Astrocyte (in vitro differentiated cells and primary cell): ENCODE results near the gene DCDC1. TPM values are rescaled to one million over a fixed set of nuclear protein-coding genes. Genes with fewer than 3 reads are reported as not detected.

Experiments
- DNase-seq: peaks from one replicate; pipeline ENCODE4 v3.0.0-alpha.2; 2010; ENCODE audit warnings: low read depth
- FAIRE-seq: peaks from 2 replicates; lab custom pipeline; 2011; peaks lifted over from hg19 to GRCh38; lab: Jason Lieb, UNC
- H2AFZ ChIP-seq: 2 replicates; pipeline ENCODE4 v1.6.0; 2012; ENCODE audit warnings: low read depth, low read length, inconsistent platforms
- H3K27ac ChIP-seq: 2 replicates; pipeline ENCODE4 v1.5.1; 2011; ENCODE audit warnings: low read depth, low read length, inconsistent platforms
- H3K27me3 ChIP-seq: 2 replicates; pipeline ENCODE4 v1.6.0; 2011; ENCODE audit warnings: low read length, inconsistent platforms; ENCODE audit not compliant: insufficient read depth
- H3K36me3 ChIP-seq: 2 replicates; pipeline ENCODE4 v1.5.1; 2011; ENCODE audit warnings: low read length, inconsistent platforms; ENCODE audit not compliant: insufficient read depth
- H3K4me1 ChIP-seq: 2 replicates; pipeline ENCODE4 v1.5.1; 2011; ENCODE audit warnings: low read length, inconsistent platforms; ENCODE audit not compliant: insufficient read depth
- H3K4me2 ChIP-seq: 2 replicates; pipeline ENCODE4 v1.6.0; 2012; ENCODE audit warnings: low read length, inconsistent platforms
- H3K4me3 ChIP-seq: 2 replicates; pipeline ENCODE4 v1.5.1; 2011; ENCODE audit warnings: low read depth, mild to moderate bottlenecking, low read length, inconsistent platforms; ENCODE audit not compliant: insufficient read depth
- H3K79me2 ChIP-seq: 2 replicates; pipeline ENCODE4 v1.6.0; 2012; ENCODE audit warnings: mild to moderate bottlenecking, low read length, inconsistent platforms; ENCODE audit not compliant: insufficient read depth
- H3K9ac ChIP-seq: 2 replicates; pipeline ENCODE4 v1.6.0; 2012; ENCODE audit warnings: mild to moderate bottlenecking, low read length, inconsistent platforms
- H3K9me3 ChIP-seq: 2 replicates; pipeline ENCODE4 v1.5.1; 2012; ENCODE audit warnings: low read depth, mild to moderate bottlenecking, low read length, inconsistent platforms; ENCODE audit not compliant: insufficient read depth
- H4K20me1 ChIP-seq: 2 replicates; pipeline ENCODE4 v1.6.0; 2012; ENCODE audit warnings: low read length, inconsistent platforms; ENCODE audit not compliant: insufficient read depth
- H3K27ac Mint-ChIP-seq: one replicate; pipeline ENCODE4 v1.8.0; 2021; ENCODE audit warnings: mild to moderate bottlenecking, mixed read lengths; ENCODE audit not compliant: unreplicated experiment
- H3K27me3 Mint-ChIP-seq: one replicate; pipeline ENCODE4 v1.8.0; 2021; ENCODE audit warnings: low read depth, mixed read lengths; ENCODE audit not compliant: unreplicated experiment
- H3K36me3 Mint-ChIP-seq: one replicate; pipeline ENCODE4 v1.8.0; 2021; ENCODE audit warnings: low read depth, mixed read lengths; ENCODE audit not compliant: unreplicated experiment
- H3K4me1 Mint-ChIP-seq: one replicate; pipeline ENCODE4 v1.8.0; 2021; ENCODE audit warnings: low read depth, mixed read lengths; ENCODE audit not compliant: unreplicated experiment
- H3K4me3 Mint-ChIP-seq: one replicate; pipeline ENCODE4 v1.8.0; 2021; ENCODE audit warnings: mild to moderate bottlenecking, moderate library complexity, mixed read lengths; ENCODE audit not compliant: unreplicated experiment
- H3K9me3 Mint-ChIP-seq: one replicate; pipeline ENCODE4 v1.8.0; 2021; ENCODE audit warnings: mild to moderate bottlenecking, mixed read lengths; ENCODE audit not compliant: unreplicated experiment
- CTCF ChIP-seq: IDR thresholded peaks from 2 replicates; pipeline ENCODE4 v1.5.1; 2011; ENCODE audit warnings: low read depth, mild to moderate bottlenecking, inconsistent platforms, low read length, moderate library complexity; ENCODE audit not compliant: insufficient read depth
- EZH2 ChIP-seq: IDR thresholded peaks from 2 replicates; pipeline ENCODE4 v1.6.1; 2012; ENCODE audit warnings: mild to moderate bottlenecking, low read length, inconsistent platforms; ENCODE audit not compliant: insufficient read depth
- total RNA-seq: library from RNA; stranded (reverse); gene quantifications from 2 replicates; pipeline ENCODE4 v1.2.1, GENCODE V29; 2021

The DCDC1 gene
- total RNA-seq, 1 donor from 2014 or later, result 1.4 TPM

- Mint-ChIP-seq H3K27ac (no peak overlapping the region), H3K36me3 (no peaks in the 10 kb centered on the region), H3K27me3 (no peaks in the 10 kb centered on the region), H3K4me3 (no peak overlapping the region), H3K9me3 (no peaks in the 10 kb centered on the region), H3K4me1 (no peaks in the 10 kb centered on the region)
- Histone ChIP-seq H2AFZ (no peak overlapping the region), H3K79me2 (no peaks in the 10 kb centered on the region), H4K20me1 (no peaks in the 10 kb centered on the region), H3K36me3 (no peaks in the 10 kb centered on the region), H3K9me3 (no peaks in the 10 kb centered on the region), H3K4me3 (no peak overlapping the region), H3K27ac (no peak overlapping the region), H3K4me2 (no peak overlapping the region), H3K9ac (no peak overlapping the region), H3K27me3 (no peaks in the 10 kb centered on the region), H3K4me1 (no peaks in the 10 kb centered on the region)
- TF ChIP-seq CTCF (no peak), EZH2 (no peak)
- FAIRE-seq, result no peak
- no peak for DNase-seq
These were observed 267.2 kb downstream of the DCDC1 start for GRCh38 chr11:31102316-31102715.

DNA sequence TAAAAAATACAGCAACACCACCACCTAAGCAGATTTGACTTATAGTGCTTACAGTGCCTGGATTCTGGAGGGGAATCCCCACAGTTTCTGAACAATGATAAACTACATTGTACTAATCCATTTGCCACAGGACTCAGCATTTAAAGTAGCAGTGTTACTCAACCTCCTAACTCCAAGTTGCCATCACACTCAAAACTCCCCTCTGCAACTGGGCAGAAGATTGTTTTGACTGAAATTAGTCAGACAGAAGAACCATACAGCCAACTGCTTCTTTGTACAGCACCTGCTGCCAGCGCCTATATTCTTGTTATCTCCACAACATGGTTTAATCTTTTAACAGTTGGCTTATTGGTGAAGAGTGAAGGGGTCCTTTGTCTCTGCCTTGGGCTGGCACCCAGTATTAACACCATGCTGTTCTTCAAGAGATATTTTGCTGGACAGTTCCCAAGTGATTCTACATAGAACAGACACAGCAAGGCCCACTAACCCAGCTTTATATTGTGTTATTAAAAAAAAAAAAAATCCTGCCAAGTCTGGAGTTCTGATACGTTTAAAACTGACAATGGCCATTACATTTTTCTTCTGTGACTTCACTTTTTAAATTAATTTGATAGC is 273.2 kb downstream of the DCDC1 start:
- no peak for DNase-seq
- H3K9me3 Mint-ChIP-seq, result no peaks in the 10 kb centered on the region
- H3K9me3 ChIP-seq, result no peaks in the 10 kb centered on the region
- no peaks in the 10 kb centered on the region for H3K27me3 Mint-ChIP-seq
- H3K4me2 ChIP-seq, result no peak overlapping the region
- no peak overlapping the region for H3K4me3 Mint-ChIP-seq
- no peak overlapping the region for H3K4me3 ChIP-seq
- H3K27ac ChIP-seq, result no peak overlapping the region
- no peaks in the 10 kb centered on the region for H3K4me1 ChIP-seq
- no peak overlapping the region for H3K27ac Mint-ChIP-seq
- no peaks in the 10 kb centered on the region for H3K27me3 ChIP-seq
- no peak for FAIRE-seq
- no peaks in the 10 kb centered on the region for H3K36me3 ChIP-seq
- no peak overlapping the region for H3K9ac ChIP-seq
- H2AFZ ChIP-seq, result no peak overlapping the region
- no peaks in the 10 kb centered on the region for H3K79me2 ChIP-seq
- no peaks in the 10 kb centered on the region for H3K36me3 Mint-ChIP-seq
- H4K20me1 ChIP-seq, result no peaks in the 10 kb centered on the region
- H3K4me1 Mint-ChIP-seq, result no peaks in the 10 kb centered on the region
- TF ChIP-seq CTCF, result no peak
- no peak for TF ChIP-seq EZH2

GRCh38 chr11:31092638-31093037 is 276.9 kb downstream of the DCDC1 start:
- Histone ChIP-seq H3K9ac (no peak overlapping the region), H4K20me1 (no peaks in the 10 kb centered on the region), H3K36me3 (no peaks in the 10 kb centered on the region), H3K4me3 (no peak overlapping the region), H3K79me2 (no peaks in the 10 kb centered on the region), H3K4me2 (no peak overlapping the region), H3K27ac (no peak overlapping the region), H3K4me1 (no peaks in the 10 kb centered on the region), H3K27me3 (no peaks in the 10 kb centered on the region), H2AFZ (no peak overlapping the region), H3K9me3 (peaks cover 5% of the 10 kb centered on the region)
- no peak for TF ChIP-seq EZH2
- TF ChIP-seq CTCF, result no peak
- H3K9me3 Mint-ChIP-seq, result no peaks in the 10 kb centered on the region
- no peaks in the 10 kb centered on the region for H3K36me3 Mint-ChIP-seq
- FAIRE-seq (no peak), DNase-seq (no peak)
- H3K4me1 Mint-ChIP-seq, result no peaks in the 10 kb centered on the region
- no peaks in the 10 kb centered on the region for H3K27me3 Mint-ChIP-seq
- H3K4me3 Mint-ChIP-seq, result no peak overlapping the region
- no peak overlapping the region for H3K27ac Mint-ChIP-seq
